Vagina (tissue), 2 donors: ENCODE results near the gene TEAD1. TPM values are rescaled to one million over a fixed set of nuclear protein-coding genes. Genes with fewer than 3 reads are reported as not detected.
A peak's percentile ranks its signal among the peaks of the same experiment; 100 is the strongest.

Experiments
- DNase-seq, 2 donors: peaks; one replicate each; pipeline ENCODE4 v3.0.0-alpha.2; 2017; ENCODE audit errors: extremely low spot score in 2 of 2
- H3K27ac ChIP-seq: fragments of 200-600 bp; sonication (generic); one replicate; pipeline ENCODE4 v1.5.1; 2019
- H3K27me3 ChIP-seq: fragments of 200-600 bp; sonication (generic); one replicate; pipeline ENCODE4 v1.5.1; 2019
- H3K36me3 ChIP-seq, 2 donors: fragments of 200-600 bp; sonication (generic); one replicate each; pipeline ENCODE4 v1.5.1; 2017 to 2019
- H3K4me1 ChIP-seq: fragments of 200-600 bp; sonication (generic); one replicate; pipeline ENCODE4 v1.5.1; 2019
- H3K4me3 ChIP-seq, 2 donors: fragments of 200-600 bp; sonication (generic); 1 replicate in 1 of 2; 2 replicates in 1 of 2; pipeline ENCODE4 v1.5.1; 2016 to 2019
- H3K9me3 ChIP-seq: fragments of 200-600 bp; sonication (generic); one replicate; pipeline ENCODE4 v1.5.1; 2019
- POLR2A ChIP-seq, 2 donors: fragments of 450-650 bp; IDR thresholded peaks; one replicate each; pipeline ENCODE4 v1.6.1; 2017; ENCODE audit warnings: antibody characterized with exemption in 2 of 2, mild to moderate bottlenecking in 2 of 2, moderate library complexity in 2 of 2
- POLR2AphosphoS5 ChIP-seq, 2 donors: sonication (generic); formaldehyde crosslinking; IDR thresholded peaks; one replicate each; pipeline ENCODE4 v1.9.0; 2017; ENCODE audit warnings: antibody characterized with exemption in 2 of 2, mild to moderate bottlenecking in 2 of 2, low read depth in 1 of 2; ENCODE audit not compliant: insufficient read depth in 1 of 2
- intact Hi-C: fragments of 100-400 bp; cut with DNase I; formaldehyde crosslinking; loops from one replicate; pipeline ENCODE4 v1.15.1; 2023
- total RNA-seq: library from RNA; depleted of rRNA; stranded (reverse); fragments of >200 nt; gene quantifications from one replicate; pipeline ENCODE4 v1.2.3, GENCODE V29; 2016
- TF ChIP-seq, protein P1 (sequence below), 3 experiments: fragments of 450-650 bp in 2 of 3; fragments of 200-600 bp in 1 of 3; sonication (generic) in 1 of 3; IDR thresholded peaks; one replicate each; pipeline ENCODE4 v1.5.1; 2017 to 2019; ENCODE audit warnings: antibody characterized with exemption in 3 of 3, mild to moderate bottlenecking in 2 of 3, moderate library complexity in 2 of 3

The TEAD1 gene
- total RNA-seq, 1 donor from 2014 or later = 50.3 TPM

DNA sequence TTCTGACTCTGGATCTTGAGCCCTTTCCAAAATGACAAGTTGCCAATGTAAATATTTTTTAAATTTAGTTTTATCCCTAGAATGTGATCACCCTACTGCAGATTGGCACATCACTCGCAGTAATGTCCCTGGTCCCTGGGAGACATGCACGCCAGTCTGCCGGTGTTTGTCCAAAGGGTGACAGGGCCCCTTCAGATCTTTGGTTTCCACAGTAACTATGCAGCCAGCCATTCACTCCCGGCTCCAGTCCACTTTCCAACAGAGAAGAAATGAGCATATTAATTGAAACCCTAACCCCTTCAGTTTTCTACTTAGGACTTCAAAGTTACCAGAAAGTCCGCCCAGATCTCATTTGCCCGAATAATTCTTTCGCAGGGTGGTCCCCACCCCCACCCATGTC is 309.1 kb downstream of the TEAD1 start:
- no peaks in the 10 kb centered on the region for H3K9me3 ChIP-seq
- H3K4me3 ChIP-seq = no peak overlapping the region
- H3K27ac ChIP-seq = no peak overlapping the region
- H3K36me3 ChIP-seq = no peaks in the 10 kb centered on the region
- TF ChIP-seq, protein P1, sequence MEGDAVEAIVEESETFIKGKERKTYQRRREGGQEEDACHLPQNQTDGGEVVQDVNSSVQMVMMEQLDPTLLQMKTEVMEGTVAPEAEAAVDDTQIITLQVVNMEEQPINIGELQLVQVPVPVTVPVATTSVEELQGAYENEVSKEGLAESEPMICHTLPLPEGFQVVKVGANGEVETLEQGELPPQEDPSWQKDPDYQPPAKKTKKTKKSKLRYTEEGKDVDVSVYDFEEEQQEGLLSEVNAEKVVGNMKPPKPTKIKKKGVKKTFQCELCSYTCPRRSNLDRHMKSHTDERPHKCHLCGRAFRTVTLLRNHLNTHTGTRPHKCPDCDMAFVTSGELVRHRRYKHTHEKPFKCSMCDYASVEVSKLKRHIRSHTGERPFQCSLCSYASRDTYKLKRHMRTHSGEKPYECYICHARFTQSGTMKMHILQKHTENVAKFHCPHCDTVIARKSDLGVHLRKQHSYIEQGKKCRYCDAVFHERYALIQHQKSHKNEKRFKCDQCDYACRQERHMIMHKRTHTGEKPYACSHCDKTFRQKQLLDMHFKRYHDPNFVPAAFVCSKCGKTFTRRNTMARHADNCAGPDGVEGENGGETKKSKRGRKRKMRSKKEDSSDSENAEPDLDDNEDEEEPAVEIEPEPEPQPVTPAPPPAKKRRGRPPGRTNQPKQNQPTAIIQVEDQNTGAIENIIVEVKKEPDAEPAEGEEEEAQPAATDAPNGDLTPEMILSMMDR (IDR thresholded peaks at IDR 0.05) = no peak
- TF ChIP-seq POLR2A (IDR thresholded peaks at IDR 0.05) (no peak), POLR2AphosphoS5 (IDR thresholded peaks at IDR 0.05; ENCODE audit: insufficient read depth in 1 of 2, low read depth in 1 of 2) (no peak)
- intact Hi-C loops = no loop called here
- H3K4me1 ChIP-seq = no peaks in the 10 kb centered on the region
- no peaks in the 10 kb centered on the region for H3K27me3 ChIP-seq
- no peak for DNase-seq

DNA sequence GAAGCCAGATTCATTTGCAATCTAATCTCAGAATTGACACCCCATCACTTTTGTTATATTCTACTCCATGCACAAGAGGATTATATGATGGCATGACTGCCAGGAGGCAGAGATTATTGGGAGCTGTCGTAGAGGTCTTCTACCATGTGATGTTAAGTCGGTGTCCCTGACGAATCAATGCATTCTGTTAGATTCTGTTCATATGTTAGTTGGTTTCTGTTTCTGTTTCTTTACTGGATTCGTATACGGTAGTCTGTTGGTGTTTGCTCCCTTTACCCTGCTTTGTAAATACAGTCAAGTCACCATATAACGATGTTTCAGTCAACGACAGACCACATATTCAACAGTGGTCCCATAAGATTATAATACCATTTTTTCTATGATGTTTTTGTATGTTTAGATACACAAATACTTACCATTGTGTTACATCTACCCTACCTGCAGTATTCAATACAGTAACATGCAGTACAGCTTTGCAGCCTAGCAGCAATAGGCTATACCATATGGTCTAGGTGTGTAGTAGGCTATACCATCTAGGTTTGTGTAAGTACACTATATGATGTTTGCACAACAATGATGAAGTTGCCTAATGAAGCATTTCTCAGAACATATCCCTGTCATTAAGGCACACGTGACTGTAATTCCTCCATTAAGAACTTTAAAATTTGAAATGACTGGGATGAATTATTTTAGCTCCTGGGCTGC is 312.1 kb downstream of the TEAD1 start:
- no peak overlapping the region for H3K27ac ChIP-seq
- no peaks in the 10 kb centered on the region for H3K9me3 ChIP-seq
- no peak overlapping the region for H3K4me3 ChIP-seq
- no peaks in the 10 kb centered on the region for H3K36me3 ChIP-seq
- DNase-seq = no peak
- H3K4me1 ChIP-seq = no peaks in the 10 kb centered on the region
- TF ChIP-seq POLR2A (IDR thresholded peaks at IDR 0.05) (no peak), POLR2AphosphoS5 (IDR thresholded peaks at IDR 0.05; ENCODE audit: insufficient read depth in 1 of 2, low read depth in 1 of 2) (no peak)
- TF ChIP-seq, protein P1 (IDR thresholded peaks at IDR 0.05) = no peak
- no peaks in the 10 kb centered on the region for H3K27me3 ChIP-seq
- intact Hi-C loops = no loop called here

DNA sequence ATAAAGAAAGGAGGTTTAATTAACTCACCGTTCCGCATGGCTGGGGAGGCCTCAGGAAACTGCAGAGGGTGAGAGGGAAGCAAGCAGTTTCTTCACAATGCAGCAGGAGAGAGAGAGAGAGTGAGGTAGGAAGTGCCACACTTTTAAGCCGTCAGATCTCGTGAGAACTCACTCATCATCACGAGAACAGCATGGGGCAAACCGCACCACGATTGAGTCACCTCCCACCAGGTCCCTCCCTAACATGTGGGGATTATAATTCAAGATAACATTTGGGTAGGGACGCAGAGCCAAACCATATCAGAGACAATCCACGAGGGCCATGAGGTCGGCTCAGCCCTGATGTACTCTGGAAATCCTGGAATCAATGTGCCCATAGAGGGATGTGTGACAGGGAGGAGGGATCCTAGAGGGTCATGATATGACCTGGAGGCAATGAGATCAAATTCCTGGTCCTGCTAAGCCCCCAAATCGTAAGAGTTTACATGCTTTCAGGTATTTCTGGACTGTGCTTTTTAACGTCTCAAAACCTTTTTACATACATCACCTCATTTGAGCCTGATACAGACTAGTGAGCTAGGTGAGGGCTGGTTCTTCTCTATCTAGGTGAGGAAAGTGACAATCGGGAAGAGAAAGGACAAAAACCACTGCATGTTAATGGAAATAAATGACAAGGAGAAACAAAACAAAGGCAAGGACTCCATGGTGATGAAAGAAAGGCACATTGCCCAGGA is 315.4 kb downstream of the TEAD1 start:
- Histone ChIP-seq H3K27ac (no peak overlapping the region), H3K27me3 (no peaks in the 10 kb centered on the region), H3K4me1 (no peaks in the 10 kb centered on the region), H3K9me3 (no peaks in the 10 kb centered on the region), H3K4me3 (peak overlapping the region in 1 of 2 donors; percentile 4), H3K36me3 (no peaks in the 10 kb centered on the region)
- no peak for TF ChIP-seq POLR2AphosphoS5 (IDR thresholded peaks at IDR 0.05; ENCODE audit: insufficient read depth in 1 of 2, low read depth in 1 of 2)
- TF ChIP-seq, protein P1 (IDR thresholded peaks at IDR 0.05) = no peak
- TF ChIP-seq POLR2A (IDR thresholded peaks at IDR 0.05) = no peak
- intact Hi-C loops = no loop called here
- no peak for DNase-seq

DNA sequence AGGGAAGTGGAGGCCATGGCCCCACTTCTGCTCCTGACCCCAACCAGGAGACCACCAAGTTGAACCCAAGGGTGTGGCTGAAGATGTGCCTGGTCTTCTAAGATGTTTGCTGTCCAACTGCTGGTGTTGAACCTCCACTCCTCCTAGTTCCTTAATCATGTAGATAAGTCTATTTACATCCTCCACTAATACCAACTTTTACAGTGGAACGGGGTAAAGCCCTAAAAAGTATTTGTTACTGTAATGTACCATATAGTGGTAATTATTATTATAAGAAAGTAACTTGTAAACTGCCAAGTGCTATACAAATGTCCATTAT is 315.9 kb downstream of the TEAD1 start:
- no peak overlapping the region for H3K4me3 ChIP-seq
- no peaks in the 10 kb centered on the region for H3K36me3 ChIP-seq
- no peak for DNase-seq
- H3K4me1 ChIP-seq = no peaks in the 10 kb centered on the region
- no peaks in the 10 kb centered on the region for H3K27me3 ChIP-seq
- H3K9me3 ChIP-seq = no peaks in the 10 kb centered on the region
- intact Hi-C loops = no loop called here
- TF ChIP-seq POLR2A (IDR thresholded peaks at IDR 0.05) (no peak), POLR2AphosphoS5 (IDR thresholded peaks at IDR 0.05; ENCODE audit: insufficient read depth in 1 of 2, low read depth in 1 of 2) (no peak)
- TF ChIP-seq, protein P1 (IDR thresholded peaks at IDR 0.05) = no peak
- no peak overlapping the region for H3K27ac ChIP-seq

DNA sequence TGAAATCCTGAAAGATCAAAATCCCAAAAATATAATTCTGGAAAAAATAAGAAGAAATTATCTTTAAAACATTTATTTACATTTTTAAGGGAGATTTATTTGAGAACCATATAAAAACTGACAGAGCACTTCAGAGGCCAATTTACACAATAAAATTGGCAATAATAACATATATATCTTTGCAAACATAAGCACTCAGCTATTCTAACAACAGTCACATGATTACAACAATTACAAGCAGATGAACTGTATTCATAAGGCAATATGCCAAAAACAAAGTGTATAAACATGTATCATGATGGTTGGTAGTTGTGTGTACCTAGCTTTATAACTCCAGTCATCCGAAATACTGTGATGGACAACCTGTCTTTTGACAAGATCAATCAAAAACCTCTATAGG is 317.2 kb downstream of the TEAD1 start:
- DNase-seq = no peak
- no peaks in the 10 kb centered on the region for H3K27me3 ChIP-seq
- no peak overlapping the region for H3K27ac ChIP-seq
- no peaks in the 10 kb centered on the region for H3K36me3 ChIP-seq
- no peak for TF ChIP-seq POLR2A (IDR thresholded peaks at IDR 0.05)
- TF ChIP-seq, protein P1 (IDR thresholded peaks at IDR 0.05) = no peak
- intact Hi-C loops = no loop called here
- no peak overlapping the region for H3K4me3 ChIP-seq
- H3K9me3 ChIP-seq = no peaks in the 10 kb centered on the region
- H3K4me1 ChIP-seq = no peaks in the 10 kb centered on the region
